KMS-11 (cell line): Measurements from ENCODE around the gene SOX10.
A peak's percentile ranks its signal among the peaks of the same experiment; 100 is the strongest.

Experiments used
- H2AFZ ChIP-seq: fragments of 200-600 bp; sonication (generic); 2 replicates; pipeline ENCODE4 v1.6.1; 2016; ENCODE audit warnings: antibody characterized with exemption, mixed run types, low read depth
- H3K27ac ChIP-seq: fragments of 200-600 bp; sonication (generic); 2 replicates; pipeline ENCODE4 v1.6.1; 2016; ENCODE audit warnings: mild to moderate bottlenecking, mixed run types
- H3K27me3 ChIP-seq: fragments of 200-600 bp; sonication (generic); 2 replicates; pipeline ENCODE4 v1.6.1; 2017; ENCODE audit warnings: mild to moderate bottlenecking, low read depth, mixed run types, moderate library complexity; ENCODE audit not compliant: insufficient read depth
- H3K36me3 ChIP-seq: fragments of 200-600 bp; sonication (generic); 2 replicates; pipeline ENCODE4 v1.6.1; 2017; ENCODE audit warnings: mild to moderate bottlenecking, mixed run types; ENCODE audit not compliant: insufficient read depth
- H3K4me1 ChIP-seq: fragments of 200-600 bp; sonication (generic); 2 replicates; pipeline ENCODE4 v1.6.1; 2016; ENCODE audit warnings: mild to moderate bottlenecking, low read depth, mixed run types; ENCODE audit not compliant: poor library complexity, severe bottlenecking
- H3K4me2 ChIP-seq: fragments of 200-600 bp; sonication (generic); 2 replicates; pipeline ENCODE4 v1.7.0; 2016; ENCODE audit warnings: mild to moderate bottlenecking, mixed run types
- H3K4me3 ChIP-seq: fragments of 200-600 bp; sonication (generic); IDR thresholded peaks from 2 replicates; pipeline ENCODE4 v1.6.1; 2017; ENCODE audit warnings: low read depth, low read length, mixed read lengths; ENCODE audit not compliant: insufficient read depth
- H3K79me2 ChIP-seq: fragments of 200-600 bp; sonication (generic); 2 replicates; pipeline ENCODE4 v1.6.1; 2016; ENCODE audit warnings: low read depth, mixed run types; ENCODE audit not compliant: insufficient read depth
- H3K9ac ChIP-seq: fragments of 200-600 bp; sonication (generic); 2 replicates; pipeline ENCODE4 v1.6.1; 2016; ENCODE audit warnings: mild to moderate bottlenecking, mixed run types
- H4K20me1 ChIP-seq: fragments of 200-600 bp; sonication (generic); 2 replicates; pipeline ENCODE4 v1.6.1; 2016; ENCODE audit warnings: mild to moderate bottlenecking, mixed run types; ENCODE audit not compliant: insufficient read depth
- TF ChIP-seq, protein P1 (sequence below): fragments of 200-600 bp; sonication (generic); conservative IDR thresholded peaks from 2 replicates; pipeline ENCODE4 v1.6.1; 2017; ENCODE audit warnings: low read depth, mild to moderate bottlenecking, antibody characterized with exemption, low read length, moderate library complexity, mixed read lengths

SOX10 gene

GRCh38 chr22:37933711-37934376, 50.5 kb downstream of the SOX10 start:
- no peaks in the 10 kb centered on the region for H3K36me3 ChIP-seq
- peak overlapping the region; percentile 57; the same call in 1 of the 2 replicates for H3K4me2 ChIP-seq
- H3K79me2 ChIP-seq, result no peaks in the 10 kb centered on the region
- H4K20me1 ChIP-seq, result no peaks in the 10 kb centered on the region
- TF ChIP-seq, protein P1, sequence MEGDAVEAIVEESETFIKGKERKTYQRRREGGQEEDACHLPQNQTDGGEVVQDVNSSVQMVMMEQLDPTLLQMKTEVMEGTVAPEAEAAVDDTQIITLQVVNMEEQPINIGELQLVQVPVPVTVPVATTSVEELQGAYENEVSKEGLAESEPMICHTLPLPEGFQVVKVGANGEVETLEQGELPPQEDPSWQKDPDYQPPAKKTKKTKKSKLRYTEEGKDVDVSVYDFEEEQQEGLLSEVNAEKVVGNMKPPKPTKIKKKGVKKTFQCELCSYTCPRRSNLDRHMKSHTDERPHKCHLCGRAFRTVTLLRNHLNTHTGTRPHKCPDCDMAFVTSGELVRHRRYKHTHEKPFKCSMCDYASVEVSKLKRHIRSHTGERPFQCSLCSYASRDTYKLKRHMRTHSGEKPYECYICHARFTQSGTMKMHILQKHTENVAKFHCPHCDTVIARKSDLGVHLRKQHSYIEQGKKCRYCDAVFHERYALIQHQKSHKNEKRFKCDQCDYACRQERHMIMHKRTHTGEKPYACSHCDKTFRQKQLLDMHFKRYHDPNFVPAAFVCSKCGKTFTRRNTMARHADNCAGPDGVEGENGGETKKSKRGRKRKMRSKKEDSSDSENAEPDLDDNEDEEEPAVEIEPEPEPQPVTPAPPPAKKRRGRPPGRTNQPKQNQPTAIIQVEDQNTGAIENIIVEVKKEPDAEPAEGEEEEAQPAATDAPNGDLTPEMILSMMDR, result peak; percentile 74
- H3K27ac ChIP-seq, result no peak overlapping the region
- no peaks in the 10 kb centered on the region for H3K27me3 ChIP-seq
- H3K9ac ChIP-seq, result no peak overlapping the region
- no peak overlapping the region for H3K4me3 ChIP-seq
- H3K4me1 ChIP-seq, result peaks cover 9% of the 10 kb centered on the region
- peak overlapping the region; percentile 61; the same call in 1 of the 2 replicates for H2AFZ ChIP-seq

- no peak overlapping the region for H3K4me2 ChIP-seq
- H3K36me3 ChIP-seq, result no peaks in the 10 kb centered on the region
- TF ChIP-seq, protein P1, result no peak
- no peak overlapping the region for H3K27ac ChIP-seq
- H4K20me1 ChIP-seq, result no peaks in the 10 kb centered on the region
- H3K4me1 ChIP-seq, result peaks cover 9% of the 10 kb centered on the region
- no peaks in the 10 kb centered on the region for H3K27me3 ChIP-seq
- H3K79me2 ChIP-seq, result no peaks in the 10 kb centered on the region
- H3K4me3 ChIP-seq, result no peak overlapping the region
- no peak overlapping the region for H2AFZ ChIP-seq
- no peak overlapping the region for H3K9ac ChIP-seq
Observed at GRCh38 chr22:37932821-37933578, 51.4 kb downstream of the SOX10 start.

DNA sequence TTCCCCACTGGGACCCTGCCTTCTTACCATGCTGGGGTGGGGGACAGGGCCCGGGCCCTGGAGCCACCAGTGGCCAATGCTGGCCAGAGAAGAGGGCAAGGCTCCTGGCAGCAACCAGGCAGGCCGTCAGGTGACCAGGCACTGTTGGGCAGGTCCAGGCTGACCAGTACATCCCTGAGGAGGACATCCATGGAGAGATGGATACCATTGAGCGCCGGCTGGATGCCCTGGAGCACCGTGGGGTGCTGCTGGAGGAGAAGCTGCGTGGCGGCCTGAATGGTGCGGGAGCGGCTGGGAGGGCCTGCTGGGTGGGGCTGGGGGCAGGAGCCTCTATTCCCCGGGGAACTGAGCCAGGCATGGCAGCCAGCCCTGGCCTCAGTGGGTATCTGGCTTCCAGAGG, 52.0 kb downstream of the SOX10 start:
- no peaks in the 10 kb centered on the region for H4K20me1 ChIP-seq
- peaks cover 9% of the 10 kb centered on the region for H3K4me1 ChIP-seq
- no peaks in the 10 kb centered on the region for H3K36me3 ChIP-seq
- H3K27me3 ChIP-seq, result no peaks in the 10 kb centered on the region
- H3K79me2 ChIP-seq, result no peaks in the 10 kb centered on the region
- no peak overlapping the region for H2AFZ ChIP-seq
- TF ChIP-seq, protein P1, result no peak
- no peak overlapping the region for H3K27ac ChIP-seq
- H3K4me3 ChIP-seq, result no peak overlapping the region
- H3K4me2 ChIP-seq, result no peak overlapping the region
- no peak overlapping the region for H3K9ac ChIP-seq

GRCh38 chr22:37931893-37932389, 52.4 kb downstream of the SOX10 start:
- Histone ChIP-seq H3K4me2 (no peak overlapping the region), H3K27me3 (no peaks in the 10 kb centered on the region), H2AFZ (no peak overlapping the region), H3K4me1 (peaks cover 9% of the 10 kb centered on the region), H3K27ac (no peak overlapping the region), H3K4me3 (no peak overlapping the region), H3K36me3 (no peaks in the 10 kb centered on the region), H3K9ac (no peak overlapping the region), H3K79me2 (no peaks in the 10 kb centered on the region), H4K20me1 (no peaks in the 10 kb centered on the region)
- TF ChIP-seq, protein P1, result no peak
